Naive thymus-derived CD8-positive, alpha-beta T cell (primary cell): Measurements from ENCODE around the gene SYT11. TPM values are rescaled to one million over a fixed set of nuclear protein-coding genes. Genes with fewer than 3 reads are reported as not detected.
A peak's percentile ranks its signal among the peaks of the same experiment; 100 is the strongest.
"Not testable (repeated sequence)": the region's sequence is repeated elsewhere in the genome, so short reads cannot be mapped to it uniquely, and the experiment has no call there.

Experiments used
- ATAC-seq, 2 donors: fragments of 150-1000 bp; cut with Tn5 transposase in 1 of 2; sonication (Bioruptor Pico), chemical (Tn5 transposase) in 1 of 2; 1 replicate in 1 of 2; 2 replicates in 1 of 2; pipeline ENCODE4 v1.10.0; 2021; ENCODE audit warnings: mild to moderate bottlenecking in 2 of 2, moderate library complexity in 2 of 2
- POLR2A ChIA-PET: fragments of 350-600 bp; sonication (Branson Sonifier 250); formaldehyde crosslinking; loops from one replicate; lab custom pipeline; 2021; ENCODE audit warnings: antibody characterized with exemption; lab: Charles Lee
- DNase-seq, 10 donors: peaks; one replicate each; pipeline versions ENCODE4 v3.0.0 to v3.0.0-alpha.2; 2020 to 2022
- H3K27ac Mint-ChIP-seq, 10 donors: one replicate each; pipeline ENCODE4 v1.8.0; 2020 to 2022; ENCODE audit warnings: mild to moderate bottlenecking in 10 of 10, mixed read lengths in 10 of 10, moderate library complexity in 4 of 10, inconsistent platforms in 1 of 10
- H3K27me3 Mint-ChIP-seq, 5 donors: one replicate each; pipeline ENCODE4 v1.8.0; 2021 to 2022; ENCODE audit warnings: mixed read lengths in 5 of 5
- H3K36me3 Mint-ChIP-seq, 3 donors: one replicate each; pipeline ENCODE4 v1.8.0; 2020 to 2022; ENCODE audit warnings: mixed read lengths in 3 of 3, mild to moderate bottlenecking in 2 of 3, inconsistent platforms in 1 of 3
- H3K4me1 Mint-ChIP-seq, 4 donors: one replicate each; pipeline ENCODE4 v1.8.0; 2021 to 2022; ENCODE audit warnings: mixed read lengths in 4 of 4
- H3K4me3 Mint-ChIP-seq, 10 donors: one replicate each; pipeline ENCODE4 v1.8.0; 2020 to 2022; ENCODE audit warnings: mild to moderate bottlenecking in 10 of 10, mixed read lengths in 10 of 10, moderate library complexity in 6 of 10, inconsistent platforms in 1 of 10
- H3K9me3 Mint-ChIP-seq, 9 donors: one replicate each; pipeline ENCODE4 v1.8.0; 2020 to 2022; ENCODE audit warnings: mixed read lengths in 9 of 9, mild to moderate bottlenecking in 3 of 9, inconsistent platforms in 1 of 9, moderate library complexity in 1 of 9
- polyA plus RNA-seq, 3 donors: library from polyadenylated mRNA; unstranded; fragments of 300-500 nt; fragmentation: Illumina TruSeq; gene quantifications; one replicate each; pipeline ENCODE4 v1.2.3, GENCODE V29; 2021
- total RNA-seq, 8 experiments: library from RNA in 2 of 8; stranded (reverse) in 2 of 8; gene quantifications; one replicate each; pipeline ENCODE4 v1.2.3 and lab custom pipeline; 2021 to 2026

The SYT11 gene
- total RNA-seq: 1 to 10 TPM; 4.0 to 4.1 TPM
- 10 to 100 TPM in 1 of 3 donors, 1 to 10 TPM in 2; 3.1 to 10.4 (median 6.9) TPM for polyA plus RNA-seq
- 8.1 to 29.5 (median 20.5) reads per million in 6 experiments for total RNA-seq (lab: John Stamatoyannopoulos, UW)

GRCh38 chr1:155859234-155859829, at the start of gene SYT11:
Gene SYT11 (plus strand): TSS chr1:155859567. CDS start chr1:155859762, 195 bp downstream.
- ATAC-seq (peak; percentile 84 to 87), DNase-seq (peak; percentile 84 to 95 (median 90))
- H3K36me3 Mint-ChIP-seq: peaks cover 0 to 12% (median 0%) of the 10 kb centered on the region in 3 donors
- H3K9me3 Mint-ChIP-seq: no peaks in the 10 kb centered on the region
- H3K4me3 Mint-ChIP-seq: peak within 1 kb of the TSS; percentile 85 to 99 (median 92)
- H3K27ac Mint-ChIP-seq: peak within 1 kb of the TSS; percentile 40 to 97 (median 92)
- H3K4me1 Mint-ChIP-seq: peaks cover 10 to 52% (median 38%) of the 10 kb centered on the region in 4 donors
- H3K27me3 Mint-ChIP-seq: peaks cover 0 to 3% (median 1%) of the 10 kb centered on the region in 5 donors
- POLR2A ChIA-PET: interaction anchor here (0.6 to 2.3 kb wide), 6 partner anchors 13 to 1639 kb away, joined by 3 to 6 read pairs (median 4); partner anchors contain the start of genes ARHGEF2, KHDC4 and UBAP2L

- H3K36me3 Mint-ChIP-seq: peaks cover 0 to 81% (median 32%) of the 10 kb centered on the region in 3 donors
- ATAC-seq (no peak), DNase-seq (no peak)
- peak overlapping the region in 2 of 10 donors; percentile 12 to 15 for H3K27ac Mint-ChIP-seq
- H3K4me3 Mint-ChIP-seq: no peak overlapping the region
- peaks cover 0 to 11% (median 4%) of the 10 kb centered on the region in 4 donors for H3K4me1 Mint-ChIP-seq
- POLR2A ChIA-PET: no interaction called here
- H3K9me3 Mint-ChIP-seq: no peaks in the 10 kb centered on the region
- H3K27me3 Mint-ChIP-seq: no peaks in the 10 kb centered on the region
Observed at GRCh38 chr1:155812878-155813277, 46.5 kb upstream of the SYT11 start.

GRCh38 chr1:155813672-155814071, 45.7 kb upstream of the SYT11 start:
- Mint-ChIP-seq H3K27me3 (no peaks in the 10 kb centered on the region), H3K27ac (peak overlapping the region in 7 of 10 donors; percentile 4 to 75 (median 16)), H3K4me3 (no peak overlapping the region), H3K36me3 (peaks cover 0 to 80% (median 27%) of the 10 kb centered on the region in 3 donors), H3K9me3 (no peaks in the 10 kb centered on the region), H3K4me1 (peaks cover 0 to 6% (median 3%) of the 10 kb centered on the region in 4 donors)
- POLR2A ChIA-PET: no interaction called here
- no peak for ATAC-seq
- DNase-seq: no peak

GRCh38 chr1:155816351-155816750, 43.0 kb upstream of the SYT11 start:
- Mint-ChIP-seq H3K27me3 (no peaks in the 10 kb centered on the region), H3K9me3 (no peaks in the 10 kb centered on the region), H3K4me3 (no peak overlapping the region), H3K27ac (no peak overlapping the region), H3K36me3 (peaks cover 6 to 85% (median 31%) of the 10 kb centered on the region in 3 donors), H3K4me1 (peaks cover 0 to 2% (median 0%) of the 10 kb centered on the region in 4 donors)
- POLR2A ChIA-PET: interaction anchor here (1.1 kb wide), 1 partner anchor 9 kb away, joined by 3 read pairs; no protein-coding TSS in a partner anchor
- no peak for ATAC-seq
- DNase-seq: no peak

GRCh38 chr1:155827450-155827849, 31.9 kb upstream of the SYT11 start:
- ATAC-seq: no peak
- H3K9me3 Mint-ChIP-seq: no peaks in the 10 kb centered on the region
- peaks cover under 1 to 55% (median 10%) of the 10 kb centered on the region in 3 donors for H3K36me3 Mint-ChIP-seq
- H3K4me1 Mint-ChIP-seq: peaks cover 0 to 9% (median under 1%) of the 10 kb centered on the region in 4 donors
- H3K27ac Mint-ChIP-seq: peak overlapping the region in 6 of 10 donors; percentile 10 to 67 (median 34)
- no peak for DNase-seq
- H3K27me3 Mint-ChIP-seq: no peaks in the 10 kb centered on the region
- H3K4me3 Mint-ChIP-seq: no peak overlapping the region
- POLR2A ChIA-PET: no interaction called here

GRCh38 chr1:155831279-155831976, 27.9 kb upstream of the SYT11 start:
- Mint-ChIP-seq H3K4me1 (peaks cover 10 to 25% (median 19%) of the 10 kb centered on the region in 4 donors), H3K36me3 (peaks cover 0 to 38% (median 8%) of the 10 kb centered on the region in 3 donors), H3K27ac (peak overlapping the region in 1 of 10 donors; percentile 27), H3K9me3 (no peaks in the 10 kb centered on the region), H3K4me3 (no peak overlapping the region), H3K27me3 (no peaks in the 10 kb centered on the region)
- no peak for DNase-seq
- ATAC-seq: no peak
- POLR2A ChIA-PET: no interaction called here

- POLR2A ChIA-PET: interaction anchor here (1.7 kb wide), 1 partner anchor 23 kb away, joined by 3 read pairs; the partner anchor contains the start of gene GON4L
- Mint-ChIP-seq H3K27ac (peak overlapping the region in 6 of 10 donors; percentile 47 to 78 (median 59)), H3K9me3 (no peaks in the 10 kb centered on the region), H3K4me1 (peaks cover 13 to 32% (median 28%) of the 10 kb centered on the region in 4 donors), H3K27me3 (no peaks in the 10 kb centered on the region), H3K4me3 (no peak overlapping the region), H3K36me3 (peaks cover 0 to 40% (median 6%) of the 10 kb centered on the region in 3 donors)
- DNase-seq (no peak), ATAC-seq (no peak)
Observed at GRCh38 chr1:155833665-155834295, 25.6 kb upstream of the SYT11 start.

GRCh38 chr1:155834296-155834926, 25.0 kb upstream of the SYT11 start:
- Mint-ChIP-seq H3K36me3 (peaks cover 0 to 40% (median 6%) of the 10 kb centered on the region in 3 donors), H3K4me3 (no peak overlapping the region), H3K9me3 (no peaks in the 10 kb centered on the region), H3K27me3 (no peaks in the 10 kb centered on the region), H3K27ac (peak overlapping the region in 6 of 10 donors; percentile 6 to 57 (median 20)), H3K4me1 (peaks cover 13 to 30% (median 28%) of the 10 kb centered on the region in 4 donors)
- POLR2A ChIA-PET: interaction anchor here (1.7 kb wide), 1 partner anchor 23 kb away, joined by 3 read pairs; the partner anchor contains the start of gene GON4L
- no peak for DNase-seq
- no peak for ATAC-seq

GRCh38 chr1:155834927-155835399, 24.4 kb upstream of the SYT11 start:
- POLR2A ChIA-PET: interaction anchor here (1.7 kb wide), 1 partner anchor 22 kb away, joined by 3 read pairs; the partner anchor contains the start of gene GON4L
- not testable (repeated sequence) for H3K27me3 Mint-ChIP-seq, ATAC-seq, DNase-seq, H3K9me3 Mint-ChIP-seq, H3K4me3 Mint-ChIP-seq
- peaks cover 12 to 34% (median 29%) of the 10 kb centered on the region in 4 donors for H3K4me1 Mint-ChIP-seq
- H3K36me3 Mint-ChIP-seq: peaks cover 0 to 37% (median 8%) of the 10 kb centered on the region in 3 donors
- peak overlapping the region in 1 of 10 donors; percentile 33 for H3K27ac Mint-ChIP-seq

- Mint-ChIP-seq H3K27ac (peak overlapping the region in 2 of 10 donors; percentile 33 to 39), H3K4me3 (no peak overlapping the region), H3K4me1 (peaks cover 12 to 36% (median 31%) of the 10 kb centered on the region in 4 donors), H3K9me3 (no peaks in the 10 kb centered on the region), H3K36me3 (peaks cover 0 to 40% (median 9%) of the 10 kb centered on the region in 3 donors), H3K27me3 (no peaks in the 10 kb centered on the region)
- ATAC-seq (no peak), DNase-seq (no peak)
- POLR2A ChIA-PET: no interaction called here
Observed at GRCh38 chr1:155835548-155835947, 23.8 kb upstream of the SYT11 start.

GRCh38 chr1:155840386-155840785, 19.0 kb upstream of the SYT11 start:
- no peak overlapping the region for H3K4me3 Mint-ChIP-seq
- no peaks in the 10 kb centered on the region for H3K27me3 Mint-ChIP-seq
- H3K9me3 Mint-ChIP-seq: no peaks in the 10 kb centered on the region
- peaks cover 18 to 54% (median 38%) of the 10 kb centered on the region in 4 donors for H3K4me1 Mint-ChIP-seq
- DNase-seq: no peak
- peaks cover 4 to 56% (median 14%) of the 10 kb centered on the region in 3 donors for H3K36me3 Mint-ChIP-seq
- H3K27ac Mint-ChIP-seq: peak overlapping the region in 1 of 10 donors; percentile 59
- ATAC-seq: no peak
- POLR2A ChIA-PET: interaction anchor here (1.1 kb wide), 1 partner anchor 9 kb away, joined by 5 read pairs; no protein-coding TSS in a partner anchor
